ENCODE results near the gene PNCK.

Gene PNCK

DNA sequence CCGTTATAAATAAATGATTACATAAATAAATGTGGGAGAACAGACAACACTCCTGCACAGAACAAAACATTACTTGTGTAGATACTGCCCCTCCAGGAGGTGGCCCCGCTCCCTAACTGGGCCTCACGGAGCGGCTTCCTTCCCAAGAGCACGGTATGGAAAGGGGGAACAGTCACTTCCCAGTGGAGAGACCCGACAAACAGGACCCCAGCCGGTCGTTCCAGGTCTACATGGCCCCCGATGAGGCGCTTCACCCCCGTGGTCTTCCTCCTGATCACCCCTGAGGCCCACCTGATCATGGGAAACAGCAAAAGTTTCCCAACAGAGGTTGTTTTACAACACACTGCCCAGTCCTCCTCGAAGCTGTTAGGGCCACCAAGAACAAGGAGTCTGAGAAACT lies 7.6 kb upstream of the PNCK start:
- H3K4me3 ChIP-seq (ENCODE audit: low read depth, low read length): no peak overlapping the region
- DNase-seq (ENCODE audit: low read depth): no peak
- TF ChIP-seq, protein P1, sequence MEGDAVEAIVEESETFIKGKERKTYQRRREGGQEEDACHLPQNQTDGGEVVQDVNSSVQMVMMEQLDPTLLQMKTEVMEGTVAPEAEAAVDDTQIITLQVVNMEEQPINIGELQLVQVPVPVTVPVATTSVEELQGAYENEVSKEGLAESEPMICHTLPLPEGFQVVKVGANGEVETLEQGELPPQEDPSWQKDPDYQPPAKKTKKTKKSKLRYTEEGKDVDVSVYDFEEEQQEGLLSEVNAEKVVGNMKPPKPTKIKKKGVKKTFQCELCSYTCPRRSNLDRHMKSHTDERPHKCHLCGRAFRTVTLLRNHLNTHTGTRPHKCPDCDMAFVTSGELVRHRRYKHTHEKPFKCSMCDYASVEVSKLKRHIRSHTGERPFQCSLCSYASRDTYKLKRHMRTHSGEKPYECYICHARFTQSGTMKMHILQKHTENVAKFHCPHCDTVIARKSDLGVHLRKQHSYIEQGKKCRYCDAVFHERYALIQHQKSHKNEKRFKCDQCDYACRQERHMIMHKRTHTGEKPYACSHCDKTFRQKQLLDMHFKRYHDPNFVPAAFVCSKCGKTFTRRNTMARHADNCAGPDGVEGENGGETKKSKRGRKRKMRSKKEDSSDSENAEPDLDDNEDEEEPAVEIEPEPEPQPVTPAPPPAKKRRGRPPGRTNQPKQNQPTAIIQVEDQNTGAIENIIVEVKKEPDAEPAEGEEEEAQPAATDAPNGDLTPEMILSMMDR (IDR thresholded peaks at IDR 0.05; ENCODE audit: insufficient read depth, low read depth, low read length, missing control alignments): no peak

DNA sequence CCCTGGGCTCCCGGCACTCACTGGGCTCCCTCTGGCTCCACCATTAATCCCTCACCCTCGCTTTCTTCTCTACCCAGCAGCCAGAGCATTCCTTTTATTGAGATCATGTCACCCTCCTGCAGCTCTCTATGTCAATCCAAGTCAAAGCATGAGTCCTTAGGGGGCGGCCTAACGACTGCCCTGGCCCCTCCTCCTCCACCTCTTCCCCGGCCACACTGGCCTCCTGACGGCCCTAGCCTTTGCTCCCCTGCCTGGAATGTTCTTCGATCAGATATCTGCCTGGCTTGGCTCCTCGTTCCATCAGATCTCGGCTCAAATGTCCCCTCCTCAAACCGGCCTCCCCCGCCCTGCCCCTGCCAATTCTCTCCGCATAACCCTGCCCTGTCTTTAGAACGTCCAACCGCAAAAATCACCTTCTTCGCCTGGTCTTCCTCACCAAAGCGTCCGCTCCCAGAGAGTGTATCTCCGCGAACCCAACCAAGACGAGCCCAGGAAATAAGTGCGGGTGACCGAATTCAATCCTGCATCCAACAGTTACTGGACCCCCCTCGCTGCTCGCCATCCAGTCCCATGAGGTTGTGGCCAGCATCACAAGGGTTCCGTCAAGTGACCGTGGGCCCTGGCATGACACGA lies 722 bp upstream of the PNCK start:
- TF ChIP-seq, protein P1 (IDR thresholded peaks at IDR 0.05; ENCODE audit: insufficient read depth, low read depth, low read length, missing control alignments): no peak
- no peak overlapping the region for H3K4me3 ChIP-seq (ENCODE audit: low read depth, low read length)
- no peak for DNase-seq (ENCODE audit: low read depth)

DNA sequence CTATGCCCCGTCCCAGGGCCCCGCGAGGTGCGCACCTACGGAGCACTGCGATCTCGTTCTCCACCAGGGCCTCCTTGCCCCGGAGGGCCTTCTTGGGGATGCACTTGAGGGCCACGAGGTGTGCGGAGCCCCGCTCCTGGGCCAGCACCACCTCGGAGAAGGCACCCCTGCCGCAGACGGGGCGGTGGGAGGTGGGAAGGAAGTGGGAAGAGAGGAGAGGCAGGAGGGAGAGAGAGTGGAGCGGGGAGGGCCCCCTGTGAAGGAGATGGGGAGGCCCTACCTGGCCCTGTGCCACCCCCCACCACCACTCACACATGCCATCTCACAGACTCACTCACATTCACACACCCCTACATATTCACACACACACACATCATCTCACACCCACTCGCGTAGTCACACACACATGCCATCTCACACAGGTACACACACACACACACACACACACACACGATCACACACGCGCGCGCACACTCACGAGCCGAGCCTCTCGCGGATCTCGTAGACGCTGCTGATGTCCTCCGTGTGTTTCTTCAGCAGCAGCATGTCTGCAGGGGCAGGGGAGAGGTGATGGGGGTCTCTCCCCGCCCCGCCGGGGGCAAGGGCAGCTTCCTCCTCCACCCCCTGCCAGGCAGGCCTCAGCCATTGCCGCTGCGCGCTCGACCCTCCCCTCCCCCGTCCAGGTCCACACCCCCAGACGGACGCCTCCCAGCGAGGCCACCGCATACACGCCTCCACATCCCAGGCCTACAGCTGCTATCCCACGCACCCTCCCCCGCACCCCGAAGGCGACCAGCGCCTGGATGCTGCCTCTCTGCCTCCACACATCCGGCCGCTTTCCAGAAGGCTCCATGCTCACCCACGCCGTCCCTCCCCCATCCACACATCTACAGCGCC lies 834 bp downstream of the PNCK start:
- H3K4me3 ChIP-seq (ENCODE audit: low read depth, low read length): no peak overlapping the region
- DNase-seq (ENCODE audit: low read depth): no peak
- TF ChIP-seq, protein P1 (IDR thresholded peaks at IDR 0.05; ENCODE audit: insufficient read depth, low read depth, low read length, missing control alignments): no peak

DNA sequence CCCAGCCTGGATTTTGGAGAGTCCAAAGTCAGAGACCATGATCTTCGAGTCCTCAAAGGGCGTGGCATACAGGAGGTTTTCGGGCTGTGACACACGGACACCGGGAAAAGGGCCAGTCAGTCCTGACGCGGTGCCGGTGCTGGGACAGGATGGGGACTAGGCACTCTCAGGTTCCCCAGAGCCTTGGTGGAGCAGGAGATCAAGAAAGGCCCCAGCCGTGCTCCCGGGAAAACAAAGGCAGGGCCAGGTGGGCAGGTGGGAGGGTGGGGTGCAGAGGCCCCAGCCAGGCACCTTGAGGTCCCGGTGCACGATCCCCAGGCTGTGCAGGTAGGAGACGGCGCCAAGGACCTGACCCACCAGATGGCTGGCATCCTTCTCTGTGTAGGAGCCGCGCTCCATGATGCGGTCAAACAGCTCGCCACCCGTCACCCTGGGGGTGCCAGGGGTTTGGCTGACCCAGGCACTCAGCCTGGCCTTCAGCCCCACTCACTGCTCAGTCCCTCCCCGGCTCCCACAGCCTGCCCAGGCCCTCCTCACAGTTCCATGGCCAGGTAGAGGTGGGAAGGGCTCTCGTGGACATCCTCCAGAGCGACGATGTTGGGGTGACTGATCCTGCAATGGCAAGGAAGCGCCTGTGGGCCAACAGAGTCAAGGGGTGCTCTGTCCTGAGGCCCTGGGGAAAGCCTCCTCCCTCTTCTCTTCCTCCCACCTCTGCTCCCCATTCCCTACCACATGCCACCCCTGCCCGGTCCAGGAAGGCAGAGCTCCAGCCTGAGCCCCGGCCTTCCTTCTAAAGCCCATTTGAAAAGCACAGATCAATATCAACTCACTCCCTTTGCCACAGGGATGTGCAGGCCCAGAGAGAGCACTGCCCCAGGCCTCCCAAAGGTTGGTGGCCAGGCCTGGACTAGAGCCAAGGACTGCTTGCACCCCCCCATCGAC lies 1.8 kb downstream of the PNCK start:
- no peak overlapping the region for H3K4me3 ChIP-seq (ENCODE audit: low read depth, low read length)
- TF ChIP-seq, protein P1 (IDR thresholded peaks at IDR 0.05; ENCODE audit: insufficient read depth, low read depth, low read length, missing control alignments): no peak
- DNase-seq (ENCODE audit: low read depth): no peak

DNA sequence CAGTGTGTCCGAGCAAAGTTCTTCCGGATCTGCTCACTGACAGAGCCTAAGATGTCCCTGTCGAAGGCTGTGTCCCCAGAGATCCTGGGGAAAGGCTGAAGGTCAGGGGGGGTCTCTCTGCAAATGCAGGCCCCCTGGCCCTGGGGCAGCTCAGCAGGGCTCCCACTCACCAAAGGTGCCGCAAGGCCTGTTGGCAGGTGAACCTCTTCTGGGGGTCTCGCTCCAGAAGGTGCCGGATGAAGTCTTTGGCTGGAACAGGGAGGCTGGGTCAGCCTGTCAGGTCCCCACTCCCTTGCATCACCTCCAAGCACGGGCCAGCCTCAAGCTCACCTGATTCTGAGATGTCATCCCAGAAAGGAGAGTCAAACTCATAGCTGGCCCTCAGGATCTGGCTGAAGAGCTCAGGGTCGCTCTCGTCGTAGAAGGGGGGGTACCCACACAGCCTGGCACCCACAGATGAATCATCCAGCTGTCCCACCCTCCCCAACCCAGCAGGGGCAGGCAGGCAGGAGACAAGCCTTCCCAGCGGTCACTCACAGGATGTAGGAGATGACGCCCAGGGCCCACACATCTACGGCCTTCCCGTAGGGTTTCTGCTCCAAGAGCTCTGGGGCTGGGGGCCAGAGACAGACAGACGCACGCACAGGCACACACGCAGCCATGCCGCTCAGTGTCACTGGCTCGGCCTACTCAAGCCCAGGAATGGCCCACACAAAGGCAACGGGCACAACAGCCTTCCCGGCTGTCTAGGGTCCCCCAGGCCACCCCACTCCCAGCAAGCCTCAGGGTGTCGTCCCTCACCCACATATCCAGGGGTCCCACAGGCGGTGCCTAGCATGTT lies 2.6 kb downstream of the PNCK start:
- no peak for DNase-seq (ENCODE audit: low read depth)
- no peak overlapping the region for H3K4me3 ChIP-seq (ENCODE audit: low read depth, low read length)
- TF ChIP-seq, protein P1 (IDR thresholded peaks at IDR 0.05; ENCODE audit: insufficient read depth, low read depth, low read length, missing control alignments): no peak
